Stimulated activated CD8-positive, alpha-beta memory T cell treated with anti-CD3 and anti-CD28 coated beads, Interleukin-12 subunit alpha, Interleukin-12 subunit beta, amount 100 ng/mL, for 1 hour (primary cell): ENCODE measurements around the gene WFDC10A.
"Not testable (repeated sequence)": the region's sequence is repeated elsewhere in the genome, so short reads cannot be mapped to it uniquely, and the experiment has no call there.

Experiments
- DNase-seq: peaks from one replicate; pipeline ENCODE4 v3.0.0-alpha.2; 2020; ENCODE audit warnings: low read depth

The WFDC10A gene

DNA sequence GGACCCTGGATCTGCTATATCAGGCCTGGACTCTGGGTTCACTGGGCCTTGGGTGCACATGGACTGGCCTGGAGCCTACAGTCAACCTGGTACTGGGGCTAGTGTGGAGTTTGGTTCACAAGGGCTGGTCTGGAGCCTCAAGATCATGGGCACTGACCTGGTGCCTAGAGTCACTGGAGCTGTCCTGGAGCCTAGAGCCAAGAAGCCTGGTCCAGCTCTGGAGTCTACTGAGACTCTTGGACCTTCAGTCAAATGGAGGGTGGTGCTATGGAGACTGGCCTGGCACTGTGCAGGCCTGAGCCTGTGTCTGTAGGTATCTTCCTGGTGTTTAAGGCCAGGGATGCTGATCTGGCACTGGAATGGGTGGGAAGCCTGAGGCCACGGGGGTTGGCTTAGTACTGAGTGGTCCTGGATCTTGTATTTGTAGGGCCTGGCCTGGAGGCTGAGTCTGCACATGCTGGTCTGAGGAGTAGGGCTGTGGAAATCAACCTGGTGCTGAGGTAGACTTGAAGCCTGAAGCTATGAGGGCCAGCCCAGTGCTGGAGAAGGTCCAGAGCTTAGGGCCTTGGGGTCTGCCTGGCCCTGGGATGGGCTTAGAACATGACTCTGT lies 18.0 kb downstream of the WFDC10A start:
- no peak for DNase-seq

DNA sequence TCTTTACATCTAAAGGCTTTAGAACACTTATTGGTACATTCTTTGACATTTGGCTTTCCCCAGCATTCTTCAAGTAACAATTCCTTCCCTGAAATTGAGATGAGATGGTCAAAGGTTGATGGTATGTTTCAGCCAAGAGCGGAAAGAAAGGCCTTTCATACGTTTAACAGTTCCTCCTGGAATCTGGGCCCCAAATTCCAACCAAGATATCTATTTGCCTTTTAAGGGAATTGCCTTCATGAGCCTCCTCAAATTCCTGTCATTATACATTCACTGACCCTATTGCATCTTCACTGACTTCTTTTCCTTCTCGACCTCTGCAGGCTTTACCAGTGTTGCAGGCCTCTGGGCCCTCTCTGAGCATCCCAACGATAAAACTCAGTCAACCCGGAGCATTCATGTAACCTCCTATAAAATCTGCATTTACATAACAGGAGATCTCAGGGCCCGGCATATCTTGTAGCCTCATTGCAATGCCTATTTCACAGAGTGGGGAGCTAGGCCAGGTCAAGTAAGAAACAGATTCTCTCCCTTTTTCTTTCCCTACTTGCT lies 19.8 kb downstream of the WFDC10A start:
- no peak for DNase-seq

DNA sequence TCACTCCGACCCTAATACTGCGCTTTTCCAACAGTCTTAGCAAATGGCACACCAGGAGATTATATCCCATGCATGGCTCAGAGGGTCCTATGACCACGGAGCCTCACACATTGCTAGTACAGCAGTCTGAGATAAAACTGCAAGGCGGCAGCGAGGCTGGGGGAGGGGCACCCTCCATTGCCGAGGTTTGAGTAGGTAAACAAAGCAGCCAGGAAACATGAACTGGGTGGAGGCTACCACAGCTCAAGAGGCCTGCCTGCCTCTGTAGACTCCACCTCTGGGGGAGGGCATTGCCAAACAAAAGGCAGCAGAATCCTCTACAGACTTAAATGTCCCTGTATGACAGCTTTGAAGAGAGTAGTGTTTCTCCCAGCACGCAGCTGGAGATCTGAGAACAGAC lies 22.2 kb downstream of the WFDC10A start:
- not testable (repeated sequence) for DNase-seq

DNA sequence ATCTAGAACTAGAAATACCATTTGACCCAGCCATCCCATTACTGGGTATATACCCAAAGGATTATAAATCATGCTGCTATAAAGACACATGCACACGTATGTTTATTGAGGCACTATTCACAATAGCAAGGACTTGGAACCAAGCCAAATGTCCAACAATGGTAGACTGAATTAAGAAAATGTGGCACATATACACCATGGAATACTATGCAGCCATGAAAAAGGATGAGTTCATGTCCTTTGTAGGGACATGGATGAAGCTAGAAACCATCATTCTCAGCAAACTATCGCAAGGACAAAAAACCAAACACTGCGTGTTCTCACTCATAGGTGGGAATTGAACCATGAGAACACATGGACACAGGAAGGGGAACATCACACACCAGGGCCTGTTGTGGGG lies 27.5 kb downstream of the WFDC10A start:
- DNase-seq, result not testable (repeated sequence)

DNA sequence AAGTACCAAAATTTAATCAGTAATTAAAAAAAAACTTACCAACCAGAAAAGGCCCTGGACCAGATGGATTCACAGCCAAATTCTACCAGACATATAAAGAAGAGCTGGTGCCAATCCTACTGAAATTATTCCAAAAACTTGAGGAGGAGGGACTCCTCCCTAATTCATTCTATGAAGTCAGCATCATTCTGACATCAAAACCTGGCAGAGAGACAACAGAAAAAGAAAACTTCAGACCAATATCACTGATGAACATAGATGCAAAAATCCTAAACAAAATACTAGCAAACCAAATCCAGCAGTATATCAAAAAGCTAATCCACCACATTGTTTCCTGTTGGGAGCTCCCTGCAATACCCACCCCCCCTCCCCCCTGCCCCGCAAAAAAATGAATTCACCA lies 40.6 kb downstream of the WFDC10A start, which contains the start of gene WFDC11:
WFDC11 (minus strand) TSS at position 101 of the 400 bp plus-strand sequence. CDS start 19,639 bp downstream, outside the sequence.
- DNase-seq, result no peak

DNA sequence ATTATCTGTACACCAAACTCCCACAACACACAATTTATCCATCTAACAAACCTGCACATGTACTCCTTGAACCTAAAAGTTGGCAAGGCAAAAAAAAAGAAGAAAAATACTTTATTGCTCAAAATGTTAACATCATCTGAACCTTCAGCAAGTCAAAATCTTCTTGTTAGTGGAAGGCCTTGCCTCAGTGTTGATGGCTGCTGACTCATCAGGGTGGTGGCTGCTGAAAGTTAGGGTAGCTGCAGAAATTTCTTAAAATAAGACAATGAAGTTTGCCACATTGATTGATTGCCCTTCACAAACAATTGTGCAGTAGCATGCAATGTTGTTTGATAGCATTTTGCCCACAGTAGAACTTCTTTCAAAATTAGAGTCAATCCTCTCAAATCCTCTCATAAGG lies 43.2 kb downstream of the WFDC10A start:
- no peak for DNase-seq

DNA sequence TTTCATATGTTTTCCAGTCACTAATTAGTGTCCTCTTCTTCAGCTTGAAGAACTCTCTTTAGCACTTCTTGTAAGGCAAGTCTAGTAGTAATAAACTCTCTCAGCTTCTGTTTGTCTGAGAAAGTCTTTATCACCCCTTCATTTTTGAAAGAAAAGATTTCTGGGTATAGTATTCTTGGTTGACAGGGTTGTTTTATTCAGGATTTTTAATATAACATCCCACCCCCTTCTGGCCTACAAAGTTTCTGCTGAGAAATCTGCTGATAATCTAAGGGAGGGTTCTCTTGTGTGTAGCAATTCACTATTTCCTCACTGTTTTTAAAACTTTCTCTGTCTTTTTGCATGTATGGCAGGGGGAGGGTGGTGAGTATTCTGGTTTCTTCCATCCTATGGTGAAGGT lies 50.1 kb downstream of the WFDC10A start:
- DNase-seq, result no peak
